ENCODE results near the gene OAT.
"Not testable (repeated sequence)": the region's sequence is repeated elsewhere in the genome, so short reads cannot be mapped to it uniquely, and the experiment has no call there.

Gene OAT

DNA sequence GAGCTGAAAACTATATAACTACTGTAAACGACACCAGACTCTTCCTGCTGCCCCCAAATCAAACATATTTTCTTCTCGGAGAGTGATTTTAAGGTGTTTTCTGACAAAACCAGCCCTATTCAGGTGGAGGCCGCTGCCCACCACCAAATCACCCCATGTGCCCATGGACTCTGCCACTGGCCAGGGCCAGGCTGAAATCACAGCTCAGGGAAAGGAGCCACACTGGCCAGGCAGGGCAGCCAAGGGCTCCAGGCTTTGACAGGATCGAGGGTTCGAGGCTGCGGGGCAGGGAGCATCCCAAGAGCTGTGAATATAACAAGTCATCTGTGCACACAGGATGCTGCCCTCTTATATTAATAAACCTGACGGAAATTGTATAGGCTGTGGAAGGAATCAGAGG is 48.3 kb downstream of the OAT start:
- no peak for TF ChIP-seq PPARA (CRISPR knock-in tag; IDR thresholded peaks at IDR 0.05; ENCODE audit: borderline replicate concordance)
- no peak for TF ChIP-seq SNAI2 (CRISPR knock-in tag; IDR thresholded peaks at IDR 0.05)
- TF ChIP-seq, protein P1, sequence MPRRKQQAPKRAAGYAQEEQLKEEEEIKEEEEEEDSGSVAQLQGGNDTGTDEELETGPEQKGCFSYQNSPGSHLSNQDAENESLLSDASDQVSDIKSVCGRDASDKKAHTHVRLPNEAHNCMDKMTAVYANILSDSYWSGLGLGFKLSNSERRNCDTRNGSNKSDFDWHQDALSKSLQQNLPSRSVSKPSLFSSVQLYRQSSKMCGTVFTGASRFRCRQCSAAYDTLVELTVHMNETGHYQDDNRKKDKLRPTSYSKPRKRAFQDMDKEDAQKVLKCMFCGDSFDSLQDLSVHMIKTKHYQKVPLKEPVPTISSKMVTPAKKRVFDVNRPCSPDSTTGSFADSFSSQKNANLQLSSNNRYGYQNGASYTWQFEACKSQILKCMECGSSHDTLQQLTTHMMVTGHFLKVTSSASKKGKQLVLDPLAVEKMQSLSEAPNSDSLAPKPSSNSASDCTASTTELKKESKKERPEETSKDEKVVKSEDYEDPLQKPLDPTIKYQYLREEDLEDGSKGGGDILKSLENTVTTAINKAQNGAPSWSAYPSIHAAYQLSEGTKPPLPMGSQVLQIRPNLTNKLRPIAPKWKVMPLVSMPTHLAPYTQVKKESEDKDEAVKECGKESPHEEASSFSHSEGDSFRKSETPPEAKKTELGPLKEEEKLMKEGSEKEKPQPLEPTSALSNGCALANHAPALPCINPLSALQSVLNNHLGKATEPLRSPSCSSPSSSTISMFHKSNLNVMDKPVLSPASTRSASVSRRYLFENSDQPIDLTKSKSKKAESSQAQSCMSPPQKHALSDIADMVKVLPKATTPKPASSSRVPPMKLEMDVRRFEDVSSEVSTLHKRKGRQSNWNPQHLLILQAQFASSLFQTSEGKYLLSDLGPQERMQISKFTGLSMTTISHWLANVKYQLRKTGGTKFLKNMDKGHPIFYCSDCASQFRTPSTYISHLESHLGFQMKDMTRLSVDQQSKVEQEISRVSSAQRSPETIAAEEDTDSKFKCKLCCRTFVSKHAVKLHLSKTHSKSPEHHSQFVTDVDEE (CRISPR knock-in tag; IDR thresholded peaks at IDR 0.05), result no peak
- no peak for TF ChIP-seq ARNTL (CRISPR knock-in tag; IDR thresholded peaks at IDR 0.05; ENCODE audit: borderline replicate concordance, low read depth)
- no peak for TF ChIP-seq OSR1 (CRISPR knock-in tag; IDR thresholded peaks at IDR 0.05)
- TF ChIP-seq ZC3H10 (CRISPR knock-in tag; IDR thresholded peaks at IDR 0.05), result no peak
- no peak for ATAC-seq

DNA sequence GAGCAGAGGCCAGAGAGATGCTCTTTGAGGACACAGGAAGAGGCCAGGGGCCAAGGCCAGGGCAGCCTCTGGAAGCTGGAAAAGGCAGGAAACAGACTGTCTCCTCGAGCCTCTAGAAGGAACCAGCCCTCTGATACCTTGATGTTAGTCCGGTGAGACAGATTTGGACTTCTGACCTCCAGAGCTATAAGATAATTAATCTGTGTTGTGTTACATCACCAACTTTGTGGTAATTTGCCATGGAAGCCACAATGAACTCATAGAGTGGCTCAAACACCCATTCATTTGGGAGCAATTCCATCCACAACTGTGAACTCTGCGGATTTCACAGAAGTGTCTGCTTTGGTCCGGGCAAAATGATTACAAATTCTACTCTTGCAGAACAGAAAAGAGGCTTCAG is 48.7 kb downstream of the OAT start:
- TF ChIP-seq, protein P2, sequence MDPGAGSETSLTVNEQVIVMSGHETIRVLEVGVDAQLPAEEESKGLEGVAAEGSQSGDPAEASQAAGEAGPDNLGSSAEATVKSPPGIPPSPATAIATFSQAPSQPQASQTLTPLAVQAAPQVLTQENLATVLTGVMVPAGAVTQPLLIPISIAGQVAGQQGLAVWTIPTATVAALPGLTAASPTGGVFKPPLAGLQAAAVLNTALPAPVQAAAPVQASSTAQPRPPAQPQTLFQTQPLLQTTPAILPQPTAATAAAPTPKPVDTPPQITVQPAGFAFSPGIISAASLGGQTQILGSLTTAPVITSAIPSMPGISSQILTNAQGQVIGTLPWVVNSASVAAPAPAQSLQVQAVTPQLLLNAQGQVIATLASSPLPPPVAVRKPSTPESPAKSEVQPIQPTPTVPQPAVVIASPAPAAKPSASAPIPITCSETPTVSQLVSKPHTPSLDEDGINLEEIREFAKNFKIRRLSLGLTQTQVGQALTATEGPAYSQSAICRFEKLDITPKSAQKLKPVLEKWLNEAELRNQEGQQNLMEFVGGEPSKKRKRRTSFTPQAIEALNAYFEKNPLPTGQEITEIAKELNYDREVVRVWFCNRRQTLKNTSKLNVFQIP (CRISPR knock-in tag; IDR thresholded peaks at IDR 0.05; ENCODE audit: borderline replicate concordance, low read depth), result no peak
- no peak for TF ChIP-seq TCF4 (CRISPR knock-in tag; IDR thresholded peaks at IDR 0.05; ENCODE audit: borderline replicate concordance)
- TF ChIP-seq ESRRG (CRISPR knock-in tag; IDR thresholded peaks at IDR 0.05), result no peak
- no peak for TF ChIP-seq CSDC2 (CRISPR knock-in tag; IDR thresholded peaks at IDR 0.05)
- no peak for TF ChIP-seq SNAI2 (CRISPR knock-in tag; IDR thresholded peaks at IDR 0.05)
- no peak for TF ChIP-seq RARB (CRISPR knock-in tag; IDR thresholded peaks at IDR 0.05)
- TF ChIP-seq, protein P3, sequence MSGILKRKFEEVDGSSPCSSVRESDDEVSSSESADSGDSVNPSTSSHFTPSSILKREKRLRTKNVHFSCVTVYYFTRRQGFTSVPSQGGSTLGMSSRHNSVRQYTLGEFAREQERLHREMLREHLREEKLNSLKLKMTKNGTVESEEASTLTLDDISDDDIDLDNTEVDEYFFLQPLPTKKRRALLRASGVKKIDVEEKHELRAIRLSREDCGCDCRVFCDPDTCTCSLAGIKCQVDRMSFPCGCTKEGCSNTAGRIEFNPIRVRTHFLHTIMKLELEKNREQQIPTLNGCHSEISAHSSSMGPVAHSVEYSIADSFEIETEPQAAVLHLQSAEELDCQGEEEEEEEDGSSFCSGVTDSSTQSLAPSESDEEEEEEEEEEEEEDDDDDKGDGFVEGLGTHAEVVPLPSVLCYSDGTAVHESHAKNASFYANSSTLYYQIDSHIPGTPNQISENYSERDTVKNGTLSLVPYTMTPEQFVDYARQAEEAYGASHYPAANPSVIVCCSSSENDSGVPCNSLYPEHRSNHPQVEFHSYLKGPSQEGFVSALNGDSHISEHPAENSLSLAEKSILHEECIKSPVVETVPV (CRISPR knock-in tag; IDR thresholded peaks at IDR 0.05), result no peak
- TF ChIP-seq ZNF565 (CRISPR knock-in tag; conservative IDR thresholded peaks at IDR 0.05; ENCODE audit: low read depth), result no peak
- no peak for TF ChIP-seq TOX (CRISPR knock-in tag; IDR thresholded peaks at IDR 0.05; ENCODE audit: borderline replicate concordance)
- no peak for TF ChIP-seq GLIS3 (CRISPR knock-in tag; IDR thresholded peaks at IDR 0.05)
- no peak for TF ChIP-seq ARNTL (CRISPR knock-in tag; IDR thresholded peaks at IDR 0.05; ENCODE audit: borderline replicate concordance, low read depth)
- no peak for TF ChIP-seq BACH2 (CRISPR knock-in tag; IDR thresholded peaks at IDR 0.05; ENCODE audit: borderline replicate concordance)
- TF ChIP-seq ZC3H10 (CRISPR knock-in tag; IDR thresholded peaks at IDR 0.05), result no peak
- no peak for TF ChIP-seq ZNF8 (CRISPR knock-in tag; IDR thresholded peaks at IDR 0.05)
- TF ChIP-seq, protein P4, sequence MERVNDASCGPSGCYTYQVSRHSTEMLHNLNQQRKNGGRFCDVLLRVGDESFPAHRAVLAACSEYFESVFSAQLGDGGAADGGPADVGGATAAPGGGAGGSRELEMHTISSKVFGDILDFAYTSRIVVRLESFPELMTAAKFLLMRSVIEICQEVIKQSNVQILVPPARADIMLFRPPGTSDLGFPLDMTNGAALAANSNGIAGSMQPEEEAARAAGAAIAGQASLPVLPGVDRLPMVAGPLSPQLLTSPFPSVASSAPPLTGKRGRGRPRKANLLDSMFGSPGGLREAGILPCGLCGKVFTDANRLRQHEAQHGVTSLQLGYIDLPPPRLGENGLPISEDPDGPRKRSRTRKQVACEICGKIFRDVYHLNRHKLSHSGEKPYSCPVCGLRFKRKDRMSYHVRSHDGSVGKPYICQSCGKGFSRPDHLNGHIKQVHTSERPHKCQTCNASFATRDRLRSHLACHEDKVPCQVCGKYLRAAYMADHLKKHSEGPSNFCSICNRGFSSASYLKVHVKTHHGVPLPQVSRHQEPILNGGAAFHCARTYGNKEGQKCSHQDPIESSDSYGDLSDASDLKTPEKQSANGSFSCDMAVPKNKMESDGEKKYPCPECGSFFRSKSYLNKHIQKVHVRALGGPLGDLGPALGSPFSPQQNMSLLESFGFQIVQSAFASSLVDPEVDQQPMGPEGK (CRISPR knock-in tag; IDR thresholded peaks at IDR 0.05; ENCODE audit: borderline replicate concordance), result no peak
- TF ChIP-seq, protein P1 (CRISPR knock-in tag; IDR thresholded peaks at IDR 0.05), result no peak
- ATAC-seq, result no peak

DNA sequence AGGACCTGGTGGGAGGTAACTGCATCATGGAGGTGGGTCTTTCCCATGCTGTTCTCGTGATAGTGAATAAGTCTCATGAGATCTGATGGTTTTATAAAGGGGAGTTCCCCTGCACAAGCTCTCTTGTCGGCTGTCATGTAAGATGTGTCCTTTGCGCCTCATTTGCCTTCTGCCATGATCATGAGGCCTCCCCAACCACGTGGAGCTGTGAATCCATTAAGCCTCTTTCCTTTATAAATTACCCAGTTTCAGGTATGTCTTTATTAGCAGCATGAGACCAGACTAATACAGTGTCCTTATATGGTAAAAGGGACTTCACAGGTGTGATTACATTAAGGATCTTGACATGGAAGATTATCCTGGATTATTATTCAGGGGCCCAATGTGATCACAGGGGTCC is 49.2 kb downstream of the OAT start:
- not testable (repeated sequence) for ATAC-seq

Measured in SK-N-SH treated with all-trans-retinoic acid at 6 μM for 48 hours (cell line).